Subcutaneous abdominal adipose tissue (tissue), 5 donors: ENCODE data around the gene ATP11A.

Experiments used
- H3K27ac ChIP-seq: one replicate; pipeline ENCODE4 v1.7.0; 2013; ENCODE audit warnings: low read depth, mild to moderate bottlenecking, inconsistent platforms, low read length, moderate library complexity
- H3K27me3 ChIP-seq, 5 donors: one replicate each; pipeline ENCODE4 v1.7.0; 2013; ENCODE audit warnings: low read length in 5 of 5, inconsistent platforms in 1 of 5; ENCODE audit not compliant: control insufficient read depth in 5 of 5, insufficient read depth in 4 of 5
- H3K36me3 ChIP-seq, 5 donors: one replicate each; pipeline ENCODE4 v1.7.0; 2013; ENCODE audit warnings: low read length in 5 of 5; ENCODE audit not compliant: control insufficient read depth in 5 of 5, insufficient read depth in 5 of 5
- H3K4me1 ChIP-seq, 5 donors: one replicate each; pipeline ENCODE4 v1.7.0; 2013; ENCODE audit warnings: low read length in 5 of 5, mild to moderate bottlenecking in 3 of 5, moderate library complexity in 1 of 5; ENCODE audit not compliant: control insufficient read depth in 5 of 5, insufficient read depth in 5 of 5
- H3K4me3 ChIP-seq, 5 donors: one replicate each; pipeline ENCODE4 v1.7.0; 2013; ENCODE audit warnings: low read length in 5 of 5, low read depth in 1 of 5
- H3K9ac ChIP-seq, 5 donors: one replicate each; pipeline ENCODE4 v1.7.0; 2013; ENCODE audit warnings: low read length in 5 of 5, mild to moderate bottlenecking in 4 of 5, moderate library complexity in 3 of 5
- H3K9me3 ChIP-seq, 5 donors: one replicate each; pipeline ENCODE4 v1.7.0; 2013; ENCODE audit warnings: low read length in 5 of 5; ENCODE audit not compliant: control insufficient read depth in 5 of 5
- donor health status: healthy.
- donor health status: healthy.
- donor health status: healthy.
- donor health status: healthy.
- donor health status: healthy.

Gene ATP11A

DNA sequence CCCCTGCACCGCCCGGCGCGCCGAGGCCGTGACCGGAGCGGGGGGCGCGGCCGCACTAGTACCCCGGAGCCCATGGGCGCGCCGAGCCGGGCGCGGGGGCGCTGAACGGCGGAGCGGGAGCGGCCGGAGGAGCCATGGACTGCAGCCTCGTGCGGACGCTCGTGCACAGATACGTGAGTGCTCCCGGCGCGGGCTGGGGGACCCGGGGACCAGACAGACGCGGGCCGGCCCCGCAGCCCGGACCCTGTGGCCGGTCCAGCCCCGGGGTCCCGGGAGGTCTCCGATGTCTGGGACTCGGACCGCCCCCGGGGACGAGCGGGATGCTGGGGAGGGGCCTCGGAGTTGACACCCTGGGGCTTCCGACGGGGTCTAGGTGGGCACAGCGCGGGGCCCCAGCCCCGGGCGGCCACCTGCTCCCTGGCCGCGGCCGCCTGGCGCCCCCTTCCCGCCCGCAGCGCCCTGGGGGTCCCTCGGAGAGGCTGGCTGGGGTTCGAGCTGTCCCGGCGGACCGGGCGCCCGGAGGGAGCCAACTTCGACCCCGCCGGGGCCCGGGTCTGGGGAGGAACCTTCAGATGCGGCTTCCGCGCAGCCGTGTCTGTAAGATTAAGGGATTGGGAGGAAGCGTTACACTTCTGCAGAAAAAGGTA lies 568 bp downstream of the ATP11A start:
- Histone ChIP-seq H3K27me3 (no peaks in the 10 kb centered on the region), H3K4me1 (peaks cover 4 to 54% (median 27%) of the 10 kb centered on the region in 5 donors), H3K9ac (peak overlapping the region in 4 of 5 donors; percentile 58 to 76 (median 66)), H3K36me3 (no peaks in the 10 kb centered on the region), H3K4me3 (peak overlapping the region; percentile 66 to 76 (median 71)), H3K9me3 (no peaks in the 10 kb centered on the region), H3K27ac (peak overlapping the region; percentile 74)

DNA sequence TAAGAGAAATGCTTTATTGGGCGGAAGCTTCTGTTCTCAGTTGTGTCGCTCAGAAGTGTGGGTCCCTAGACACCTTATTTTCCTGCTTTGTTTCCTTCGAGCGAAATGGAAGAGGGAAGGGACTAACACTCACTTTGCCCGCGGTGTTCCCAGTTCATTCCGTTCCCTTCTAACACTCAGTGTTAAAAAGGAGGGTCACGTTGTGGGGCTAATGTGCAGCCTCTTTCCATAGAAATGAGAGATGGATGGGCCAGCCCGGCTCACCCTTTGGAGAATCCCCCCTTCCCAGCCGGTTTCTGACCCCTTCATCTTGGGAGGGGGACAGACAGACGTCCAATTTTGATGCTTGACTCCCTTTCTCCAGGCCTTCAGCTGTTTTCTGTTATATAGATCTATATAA lies 2.3 kb downstream of the ATP11A start:
- Histone ChIP-seq H3K4me1 (peaks cover 4 to 54% (median 27%) of the 10 kb centered on the region in 5 donors), H3K27ac (no peak overlapping the region), H3K9ac (peak overlapping the region in 1 of 5 donors; percentile 46), H3K9me3 (no peaks in the 10 kb centered on the region), H3K36me3 (peaks cover 0 to 9% (median 0%) of the 10 kb centered on the region in 5 donors), H3K27me3 (no peaks in the 10 kb centered on the region), H3K4me3 (peak overlapping the region in 4 of 5 donors; percentile 66 to 76 (median 72))

DNA sequence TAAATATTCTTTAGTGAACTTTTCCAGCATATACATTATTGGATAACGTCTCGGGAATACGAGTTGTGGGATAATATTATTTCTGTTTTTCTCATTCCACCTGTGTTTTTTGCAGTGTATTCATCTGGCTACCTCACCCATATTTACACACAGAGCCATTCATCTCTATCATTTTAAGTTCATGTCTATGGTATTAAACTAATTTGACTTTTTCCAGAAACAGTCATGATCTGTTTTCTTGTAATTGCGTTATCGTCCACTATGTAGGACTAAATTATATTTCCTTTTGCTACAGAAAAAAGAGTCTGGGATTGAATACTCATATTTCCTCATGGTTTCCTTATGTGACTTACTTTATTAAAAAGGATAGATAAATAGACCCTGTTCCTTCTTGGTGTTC lies 2.7 kb downstream of the ATP11A start:
- H3K4me3 ChIP-seq, result no peak overlapping the region
- no peaks in the 10 kb centered on the region for H3K9me3 ChIP-seq
- H3K27me3 ChIP-seq, result no peaks in the 10 kb centered on the region
- no peak overlapping the region for H3K27ac ChIP-seq
- peaks cover 0 to 9% (median 0%) of the 10 kb centered on the region in 5 donors for H3K36me3 ChIP-seq
- H3K9ac ChIP-seq, result no peak overlapping the region
- peaks cover 4 to 55% (median 27%) of the 10 kb centered on the region in 5 donors for H3K4me1 ChIP-seq

DNA sequence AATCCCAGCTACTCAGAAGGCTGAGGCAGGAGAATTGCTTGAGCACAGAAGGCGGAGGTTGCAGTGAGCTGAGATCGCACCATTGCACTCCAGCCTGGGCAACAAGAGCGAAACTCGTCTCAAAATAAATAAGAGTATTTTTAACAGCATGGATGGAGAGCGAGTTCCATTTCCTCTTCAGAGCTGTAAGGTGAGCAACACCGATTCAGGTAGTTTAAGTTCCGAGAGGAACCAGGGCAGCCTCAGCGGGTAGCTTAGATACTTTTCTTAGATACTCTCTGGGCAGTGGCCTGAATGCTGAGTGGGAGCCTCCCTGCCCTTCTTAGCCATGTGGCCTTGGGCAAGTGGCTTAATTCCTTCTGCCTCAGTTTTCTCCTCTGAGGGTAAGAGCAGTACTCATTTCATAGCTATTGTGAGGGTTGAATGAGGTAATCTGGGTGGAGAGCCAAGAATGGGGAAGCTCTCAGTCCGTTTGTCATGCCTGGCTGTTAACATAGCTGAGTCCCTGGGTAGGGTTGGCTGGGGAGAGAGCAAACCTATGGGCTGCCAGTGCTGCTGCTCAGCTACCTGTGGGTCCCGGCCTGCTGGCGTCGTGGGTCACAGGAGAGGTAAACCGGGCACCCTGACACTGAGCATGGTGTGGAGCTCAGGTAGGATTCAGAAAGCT lies 4.1 kb downstream of the ATP11A start:
- H3K9me3 ChIP-seq, result no peaks in the 10 kb centered on the region
- H3K4me1 ChIP-seq, result peaks cover 2 to 54% (median 35%) of the 10 kb centered on the region in 5 donors
- no peak overlapping the region for H3K9ac ChIP-seq
- no peak overlapping the region for H3K27ac ChIP-seq
- H3K27me3 ChIP-seq, result no peaks in the 10 kb centered on the region
- no peak overlapping the region for H3K4me3 ChIP-seq
- peaks cover 0 to 9% (median 0%) of the 10 kb centered on the region in 5 donors for H3K36me3 ChIP-seq

DNA sequence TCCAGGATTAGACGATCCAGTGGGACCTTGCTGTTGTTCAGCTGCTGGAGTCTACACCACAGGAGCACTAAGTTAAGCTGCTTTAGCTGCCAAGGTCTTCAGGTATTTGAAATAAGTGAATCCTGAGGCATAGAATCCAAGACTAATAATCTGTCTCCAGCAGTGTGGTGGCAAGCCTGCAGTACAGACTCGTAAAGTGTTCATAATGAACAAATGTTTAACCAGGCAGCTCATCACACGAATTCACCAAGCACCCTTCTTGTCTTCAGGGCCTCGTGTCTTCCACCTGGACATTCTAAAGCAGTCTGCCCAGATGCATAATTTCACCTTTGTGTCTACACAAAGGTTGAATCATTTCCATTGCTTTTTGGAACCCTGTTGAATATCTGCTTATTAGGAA lies 5.3 kb downstream of the ATP11A start:
- Histone ChIP-seq H3K27ac (no peak overlapping the region), H3K4me3 (no peak overlapping the region), H3K4me1 (peaks cover 2 to 49% (median 31%) of the 10 kb centered on the region in 5 donors), H3K36me3 (peaks cover 0 to 9% (median 0%) of the 10 kb centered on the region in 5 donors), H3K9ac (no peak overlapping the region), H3K9me3 (no peaks in the 10 kb centered on the region), H3K27me3 (no peaks in the 10 kb centered on the region)

DNA sequence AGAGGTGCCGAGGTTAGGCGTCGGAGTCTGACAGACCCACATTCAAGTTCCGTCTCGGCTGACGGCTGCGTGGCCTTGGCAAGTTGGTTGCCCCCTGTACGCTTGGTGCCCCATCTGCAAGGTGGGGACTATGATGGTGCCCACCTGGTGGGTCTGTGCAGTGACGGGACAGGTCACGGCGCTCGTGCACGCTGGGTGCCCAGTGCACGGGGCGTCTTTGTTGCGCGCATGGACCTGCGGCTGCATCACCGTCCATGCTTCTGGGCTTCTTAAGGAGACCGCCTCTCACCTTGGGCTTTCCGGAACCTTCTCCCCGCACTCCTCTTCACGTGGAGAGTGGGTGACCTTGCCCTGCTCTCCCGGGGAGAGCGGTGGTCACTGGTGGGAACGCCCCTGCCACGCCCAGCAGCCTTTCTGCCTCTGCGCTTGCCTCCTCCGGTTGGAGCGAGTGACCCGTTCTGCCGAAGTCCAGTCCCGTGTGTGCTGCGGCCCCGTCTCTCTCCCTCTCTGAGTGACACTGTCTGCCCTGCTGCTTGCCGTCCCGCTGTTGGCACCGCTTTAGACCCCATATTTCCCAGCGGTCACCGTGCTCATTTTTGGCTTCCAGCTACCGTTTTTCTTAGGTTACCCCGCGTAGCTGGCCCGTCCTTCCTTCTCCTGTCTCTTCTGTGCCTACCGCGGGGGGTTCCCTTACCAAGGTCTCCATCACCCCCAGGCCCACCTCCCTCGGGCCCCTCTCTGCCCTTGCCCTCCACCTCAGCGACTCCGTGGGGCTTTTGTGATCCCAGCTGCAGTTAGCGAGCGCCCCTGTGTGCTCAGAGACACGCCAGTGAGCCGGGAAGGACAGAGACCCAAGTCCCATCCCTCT lies 6.4 kb downstream of the ATP11A start:
- H3K9me3 ChIP-seq, result no peaks in the 10 kb centered on the region
- H3K27ac ChIP-seq, result no peak overlapping the region
- H3K4me3 ChIP-seq, result no peak overlapping the region
- H3K9ac ChIP-seq, result no peak overlapping the region
- H3K4me1 ChIP-seq, result peaks cover 2 to 42% (median 28%) of the 10 kb centered on the region in 5 donors
- H3K36me3 ChIP-seq, result peaks cover 0 to 16% (median 0%) of the 10 kb centered on the region in 5 donors
- H3K27me3 ChIP-seq, result no peaks in the 10 kb centered on the region

DNA sequence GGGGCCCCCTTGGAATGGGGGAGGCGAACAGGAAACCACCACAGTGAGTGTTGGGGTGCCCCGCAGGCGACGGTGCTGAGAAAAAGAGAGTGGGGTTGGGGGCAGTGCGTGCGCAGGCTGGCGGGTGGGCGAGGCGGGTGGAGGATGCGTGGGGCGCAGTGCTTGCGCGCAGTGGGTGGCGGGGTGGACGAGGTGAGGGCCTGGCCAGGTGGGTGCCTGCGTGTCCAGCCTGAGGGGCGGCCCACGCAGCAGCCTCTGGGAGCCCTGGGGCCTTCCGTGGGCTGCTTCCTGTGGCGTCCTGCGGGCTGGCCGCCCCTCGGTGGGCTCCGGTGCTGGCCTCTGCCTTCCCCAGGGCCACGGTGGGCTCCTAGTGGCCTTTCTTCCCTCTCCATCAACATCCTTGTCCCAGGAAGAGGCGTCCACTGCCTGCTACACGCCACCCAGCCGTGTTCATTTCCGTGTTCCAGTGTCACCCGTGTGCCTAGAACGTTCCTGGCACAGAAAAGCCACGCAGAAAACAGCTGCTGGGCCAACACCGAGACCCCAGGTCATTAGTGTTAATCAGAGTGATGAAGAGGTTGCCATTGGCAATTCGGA lies 7.1 kb downstream of the ATP11A start:
- Histone ChIP-seq H3K9ac (no peak overlapping the region), H3K9me3 (no peaks in the 10 kb centered on the region), H3K4me3 (no peak overlapping the region), H3K4me1 (peaks cover 2 to 34% (median 21%) of the 10 kb centered on the region in 5 donors), H3K36me3 (peaks cover 0 to 16% (median 0%) of the 10 kb centered on the region in 5 donors), H3K27me3 (no peaks in the 10 kb centered on the region), H3K27ac (no peak overlapping the region)

DNA sequence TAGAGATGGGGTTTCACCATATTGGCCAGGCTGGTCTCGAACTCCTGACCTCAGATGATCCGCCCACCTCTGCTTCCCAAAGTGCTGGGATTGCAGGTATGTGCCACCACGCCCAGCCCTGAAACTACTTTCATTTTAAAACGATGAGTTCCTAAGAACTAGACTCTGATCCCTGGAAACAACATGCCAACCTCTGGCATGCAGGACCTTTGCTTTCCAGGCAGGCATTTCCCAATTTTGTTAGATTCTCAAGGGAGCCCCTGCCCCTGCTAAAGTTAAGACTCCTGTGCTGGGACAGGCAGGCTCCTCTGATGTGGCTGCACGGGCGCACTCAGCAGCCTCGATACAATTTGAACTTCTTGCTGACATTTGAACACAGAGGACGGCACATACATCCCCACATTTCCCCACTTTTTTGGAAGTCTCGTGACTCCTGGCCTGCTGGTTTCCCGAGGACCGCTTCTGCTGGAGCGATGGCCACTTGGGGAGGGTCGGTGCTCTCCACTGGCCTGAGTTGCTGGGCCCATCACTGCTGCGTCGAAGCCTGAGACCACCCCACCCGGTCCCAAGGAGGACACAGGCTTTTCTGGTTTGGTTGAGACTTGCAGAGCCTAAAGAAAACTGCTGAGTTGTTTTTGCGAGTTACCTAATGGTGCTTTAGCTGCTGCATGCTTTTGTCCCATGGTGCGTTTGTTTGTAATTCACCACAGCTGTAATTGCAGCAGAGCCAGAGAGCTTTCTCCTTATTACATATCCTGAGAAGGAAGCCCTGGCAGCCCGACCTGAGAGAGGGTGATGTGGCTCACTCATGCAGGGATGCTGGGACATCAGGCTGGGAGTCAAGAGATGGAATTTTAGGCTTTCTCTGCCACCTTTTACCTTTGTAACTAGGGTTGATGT lies 8.2 kb downstream of the ATP11A start:
- H3K27ac ChIP-seq, result no peak overlapping the region

More for the DNA sequence above, 8.2 kb downstream of the ATP11A start:
- H3K27me3 ChIP-seq, result no peaks in the 10 kb centered on the region
- H3K4me3 ChIP-seq, result peak overlapping the region in 4 of 5 donors; percentile 1 to 39 (median 29)
- peaks cover 0 to 16% (median 0%) of the 10 kb centered on the region in 5 donors for H3K36me3 ChIP-seq
- H3K9me3 ChIP-seq, result no peaks in the 10 kb centered on the region
- H3K9ac ChIP-seq, result no peak overlapping the region
- H3K4me1 ChIP-seq, result peaks cover 2 to 27% (median 18%) of the 10 kb centered on the region in 5 donors
